Upper lobe of left lung (tissue), 4 donors: ENCODE measurements around the gene GSTO2.

Source experiments
- EP300 ChIP-seq, 4 donors: sonication (generic); formaldehyde crosslinking; IDR thresholded peaks; one replicate each; pipeline ENCODE4 v1.5.1; 2017; ENCODE audit warnings: antibody characterized with exemption in 4 of 4, control low read depth in 2 of 4
- POLR2A ChIP-seq, 4 donors: fragments of 450-650 bp; IDR thresholded peaks; one replicate each; pipeline ENCODE4 v1.5.1; 2016 to 2017; ENCODE audit warnings: antibody characterized with exemption in 4 of 4, mild to moderate bottlenecking in 2 of 4
- POLR2AphosphoS5 ChIP-seq, 2 donors: sonication (generic); formaldehyde crosslinking; IDR thresholded peaks; one replicate each; pipeline ENCODE4 v1.5.1; 2017; ENCODE audit warnings: antibody characterized with exemption in 2 of 2
- TF ChIP-seq, protein P1 (sequence below), 6 experiments: fragments of 450-650 bp in 4 of 6; fragments of 200-600 bp in 2 of 6; sonication (generic) in 2 of 6; IDR thresholded peaks; one replicate each; pipeline ENCODE4 v1.5.1; 2016 to 2019; ENCODE audit warnings: antibody characterized with exemption in 6 of 6

DNA sequence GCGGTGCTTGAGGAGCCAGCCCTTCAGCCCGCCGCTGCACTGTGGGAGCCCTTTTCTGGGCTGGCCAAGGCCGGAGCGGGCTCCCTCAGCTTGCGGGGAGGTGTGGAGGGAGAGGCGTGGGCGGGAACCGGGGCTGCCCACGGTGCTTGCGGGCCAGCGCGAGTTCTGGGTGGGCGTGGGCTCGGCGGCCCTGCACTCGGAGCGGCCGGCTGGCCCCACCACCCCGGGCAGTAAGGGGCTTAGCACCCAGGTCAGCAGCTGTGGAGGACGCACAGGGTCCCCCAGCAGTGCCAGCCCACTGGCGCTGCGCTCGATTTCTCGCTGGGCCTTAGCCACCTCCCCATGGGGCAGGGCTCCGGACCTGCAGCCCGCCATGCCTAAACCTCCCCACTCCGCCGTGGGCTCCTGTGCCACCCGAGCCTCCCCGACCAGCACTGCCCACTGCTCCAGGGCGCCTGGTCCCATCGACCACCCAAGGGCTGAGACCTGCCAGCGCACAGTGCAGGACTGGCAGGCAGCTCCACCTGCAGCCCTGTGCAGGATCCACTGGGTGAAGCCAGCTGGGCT, 23.8 kb upstream of the GSTO2 start:
- TF ChIP-seq POLR2AphosphoS5 (IDR thresholded peaks at IDR 0.05) (no peak), POLR2A (IDR thresholded peaks at IDR 0.05) (no peak), EP300 (IDR thresholded peaks at IDR 0.05) (no peak)
- TF ChIP-seq, protein P1, sequence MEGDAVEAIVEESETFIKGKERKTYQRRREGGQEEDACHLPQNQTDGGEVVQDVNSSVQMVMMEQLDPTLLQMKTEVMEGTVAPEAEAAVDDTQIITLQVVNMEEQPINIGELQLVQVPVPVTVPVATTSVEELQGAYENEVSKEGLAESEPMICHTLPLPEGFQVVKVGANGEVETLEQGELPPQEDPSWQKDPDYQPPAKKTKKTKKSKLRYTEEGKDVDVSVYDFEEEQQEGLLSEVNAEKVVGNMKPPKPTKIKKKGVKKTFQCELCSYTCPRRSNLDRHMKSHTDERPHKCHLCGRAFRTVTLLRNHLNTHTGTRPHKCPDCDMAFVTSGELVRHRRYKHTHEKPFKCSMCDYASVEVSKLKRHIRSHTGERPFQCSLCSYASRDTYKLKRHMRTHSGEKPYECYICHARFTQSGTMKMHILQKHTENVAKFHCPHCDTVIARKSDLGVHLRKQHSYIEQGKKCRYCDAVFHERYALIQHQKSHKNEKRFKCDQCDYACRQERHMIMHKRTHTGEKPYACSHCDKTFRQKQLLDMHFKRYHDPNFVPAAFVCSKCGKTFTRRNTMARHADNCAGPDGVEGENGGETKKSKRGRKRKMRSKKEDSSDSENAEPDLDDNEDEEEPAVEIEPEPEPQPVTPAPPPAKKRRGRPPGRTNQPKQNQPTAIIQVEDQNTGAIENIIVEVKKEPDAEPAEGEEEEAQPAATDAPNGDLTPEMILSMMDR (IDR thresholded peaks at IDR 0.05) = no peak
